HEK293 (cell line): ENCODE results near the gene ITPR2.

Source experiments
- CTCF ChIA-PET: fragments of 350-600 bp; formaldehyde crosslinking; extraction: SDS; loops from one replicate; lab custom pipeline; 2021; ENCODE audit warnings: antibody characterized with exemption; lab: Yijun Ruan, JAX
- POLR2A ChIA-PET: fragments of 300-600 bp; formaldehyde crosslinking; extraction: SDS; loops from one replicate; lab custom pipeline; 2020; ENCODE audit warnings: antibody characterized with exemption, inconsistent platforms; lab: Yijun Ruan, JAX
- H3K27ac ChIP-seq: fragments of 200-500 bp; sonication (Bioruptor generic); 2 replicates; pipeline ENCODE4 v1.5.1; 2014; ENCODE audit warnings: low read depth, low read length, control low read depth, inconsistent platforms; ENCODE audit errors: extremely low read depth
- H3K36me3 ChIP-seq, 2 experiments: fragments of 200-500 bp in 1 of 2; sonication (Bioruptor generic) in 1 of 2; 1 replicate in 1 of 2; 2 replicates in 1 of 2; pipeline ENCODE4 v1.5.1; 2014 to 2017; ENCODE audit warnings: inconsistent platforms in 2 of 2, low read length in 2 of 2; ENCODE audit not compliant: control insufficient read depth in 2 of 2, insufficient read depth in 1 of 2
- H3K4me1 ChIP-seq: fragments of 200-500 bp; sonication (Bioruptor generic); 2 replicates; pipeline ENCODE4 v1.5.1; 2014; ENCODE audit warnings: mild to moderate bottlenecking, low read length, inconsistent platforms; ENCODE audit not compliant: control insufficient read depth, insufficient read depth
- H3K4me3 ChIP-seq: 2 replicates; pipeline ENCODE4 v1.5.1; 2011; ENCODE audit warnings: low read depth, mild to moderate bottlenecking, control low read depth, low read length, moderate library complexity
- H3K9me3 ChIP-seq: fragments of 200-500 bp; sonication (Bioruptor generic); 2 replicates; pipeline ENCODE4 v1.5.1; 2014; ENCODE audit warnings: low read depth, low read length, inconsistent platforms; ENCODE audit not compliant: control insufficient read depth, insufficient read depth
- EGR2 ChIP-seq: fragments of 450-650 bp; formaldehyde crosslinking; IDR thresholded peaks from 2 replicates; pipeline ENCODE4 v1.5.1; 2016; ENCODE audit warnings: low read depth, missing biosample characterization, missing genetic modification characterization
- GLI2 ChIP-seq: fragments of 450-650 bp; formaldehyde crosslinking; IDR thresholded peaks from 2 replicates; pipeline ENCODE4; 2017; ENCODE audit warnings: missing biosample characterization, missing genetic modification characterization, low read depth, borderline replicate concordance
- HOXD13 ChIP-seq: sonication (generic); formaldehyde crosslinking; IDR thresholded peaks from 2 replicates; pipeline ENCODE4 v1.8.0; 2022; ENCODE audit warnings: missing genetic modification reagents, borderline replicate concordance
- KLF10 ChIP-seq: fragments of 450-650 bp; IDR thresholded peaks from 2 replicates; pipeline ENCODE4 v1.5.1; 2018; ENCODE audit warnings: missing biosample characterization, mild to moderate bottlenecking, missing genetic modification characterization
- KLF16 ChIP-seq: fragments of 450-650 bp; formaldehyde crosslinking; IDR thresholded peaks from 2 replicates; pipeline ENCODE4 v1.5.1; 2017; ENCODE audit warnings: missing biosample characterization, missing genetic modification characterization
- OSR2 ChIP-seq: fragments of 450-650 bp; formaldehyde crosslinking; IDR thresholded peaks from 2 replicates; pipeline ENCODE4 v1.5.1; 2016; ENCODE audit warnings: missing biosample characterization, missing genetic modification characterization
- RBAK ChIP-seq: fragments of 450-650 bp; formaldehyde crosslinking; IDR thresholded peaks from 2 replicates; pipeline ENCODE4 v1.5.1; 2016; ENCODE audit warnings: missing biosample characterization, missing genetic modification characterization
- REST ChIP-seq: fragments of 450-650 bp; formaldehyde crosslinking; IDR thresholded peaks from 2 replicates; pipeline ENCODE4 v1.5.1; 2016; ENCODE audit warnings: missing biosample characterization, missing genetic modification characterization
- SP2 ChIP-seq: fragments of 450-650 bp; formaldehyde crosslinking; IDR thresholded peaks from 2 replicates; pipeline ENCODE4 v1.5.1; 2016; ENCODE audit warnings: missing biosample characterization, missing genetic modification characterization
- WT1 ChIP-seq: fragments of 450-650 bp; formaldehyde crosslinking; IDR thresholded peaks from 2 replicates; pipeline ENCODE4 v1.5.1; 2016; ENCODE audit warnings: missing biosample characterization, missing genetic modification characterization
- ZNF169 ChIP-seq: fragments of 450-650 bp; formaldehyde crosslinking; IDR thresholded peaks from 2 replicates; pipeline ENCODE4 v1.5.1; 2016; ENCODE audit warnings: missing biosample characterization, missing genetic modification characterization
- ZNF174 ChIP-seq: fragments of 450-650 bp; formaldehyde crosslinking; IDR thresholded peaks from 2 replicates; pipeline ENCODE4 v1.5.0; 2017; ENCODE audit warnings: missing biosample characterization, mild to moderate bottlenecking, missing genetic modification characterization
- ZNF175 ChIP-seq: fragments of 450-650 bp; formaldehyde crosslinking; IDR thresholded peaks from 2 replicates; pipeline ENCODE4 v1.5.1; 2016; ENCODE audit warnings: missing biosample characterization, missing genetic modification characterization
- ZNF214 ChIP-seq: fragments of 450-650 bp; formaldehyde crosslinking; IDR thresholded peaks from 2 replicates; pipeline ENCODE4 v1.5.1; 2017; ENCODE audit warnings: missing biosample characterization, mild to moderate bottlenecking, missing genetic modification characterization, borderline replicate concordance
- ZNF24 ChIP-seq: fragments of 450-650 bp; formaldehyde crosslinking; IDR thresholded peaks from 2 replicates; pipeline ENCODE4 v1.5.1; 2016; ENCODE audit warnings: missing biosample characterization, missing genetic modification characterization
- ZNF280D ChIP-seq: fragments of 450-650 bp; formaldehyde crosslinking; IDR thresholded peaks from 2 replicates; pipeline ENCODE4 v1.5.1; 2016; ENCODE audit warnings: missing biosample characterization, missing genetic modification characterization
- ZNF341 ChIP-seq: fragments of 450-650 bp; formaldehyde crosslinking; IDR thresholded peaks from 2 replicates; pipeline ENCODE4; 2016; ENCODE audit warnings: low read depth, missing biosample characterization, missing genetic modification characterization
- ZNF366 ChIP-seq: fragments of 450-650 bp; formaldehyde crosslinking; conservative IDR thresholded peaks from 2 replicates; pipeline ENCODE4 v1.5.1; 2016; ENCODE audit warnings: missing biosample characterization, missing genetic modification characterization
- ZNF398 ChIP-seq: fragments of 450-650 bp; formaldehyde crosslinking; IDR thresholded peaks from 2 replicates; pipeline ENCODE4 v1.5.1; 2017; ENCODE audit warnings: missing biosample characterization, missing genetic modification characterization
- ZNF488 ChIP-seq: fragments of 450-650 bp; formaldehyde crosslinking; IDR thresholded peaks from 2 replicates; pipeline ENCODE4 v1.5.1; 2016; ENCODE audit warnings: missing biosample characterization, missing genetic modification characterization
- ZNF561 ChIP-seq: fragments of 450-650 bp; IDR thresholded peaks from 2 replicates; pipeline ENCODE4 v1.5.1; 2018; ENCODE audit warnings: missing biosample characterization, missing genetic modification characterization, borderline replicate concordance
- ZNF639 ChIP-seq: fragments of 450-650 bp; formaldehyde crosslinking; IDR thresholded peaks from 2 replicates; pipeline ENCODE4 v1.5.1; 2016; ENCODE audit warnings: missing biosample characterization, missing genetic modification characterization
- ZNF658 ChIP-seq: fragments of 450-650 bp; formaldehyde crosslinking; IDR thresholded peaks from 2 replicates; pipeline ENCODE4; 2016; ENCODE audit warnings: missing biosample characterization, missing genetic modification characterization
- ZNF692 ChIP-seq: fragments of 450-650 bp; formaldehyde crosslinking; IDR thresholded peaks from 2 replicates; pipeline ENCODE4 v1.5.1; 2016; ENCODE audit warnings: missing biosample characterization, missing genetic modification characterization
- ZNF792 ChIP-seq: fragments of 450-650 bp; formaldehyde crosslinking; IDR thresholded peaks from 2 replicates; pipeline ENCODE4 v1.5.1; 2016; ENCODE audit warnings: missing biosample characterization, missing genetic modification characterization
- ZSCAN30 ChIP-seq: fragments of 450-650 bp; IDR thresholded peaks from 2 replicates; pipeline ENCODE4 v1.5.1; 2018; ENCODE audit warnings: missing biosample characterization, mild to moderate bottlenecking, missing genetic modification characterization, moderate library complexity

ITPR2 gene

GRCh38 chr12:26689281-26689841, 143.6 kb downstream of the ITPR2 start:
- CTCF ChIA-PET: interaction anchor here (0.7 kb wide), 1 partner anchor 1261 kb away, joined by 4 read pairs; no protein-coding TSS in a partner anchor
- Histone ChIP-seq H3K9me3 (no peaks in the 10 kb centered on the region), H3K36me3 (no peaks in the 10 kb centered on the region), H3K4me3 (no peak overlapping the region), H3K27ac (no peak overlapping the region), H3K4me1 (no peaks in the 10 kb centered on the region; the same call in 1 of the 2 replicates)
- POLR2A ChIA-PET: no interaction called here
- TF ChIP-seq OSR2 (tag by site-specific recombination) (no peak), WT1 (tag by site-specific recombination) (no peak), ZNF24 (no peak), ZSCAN30 (no peak), KLF16 (tag by site-specific recombination) (no peak), REST (tag by site-specific recombination) (0 out of 2 replicates have a peak, but pooled peaks have one; percentile 44), ZNF175 (tag by site-specific recombination) (no peak), ZNF639 (tag by site-specific recombination) (no peak), ZNF792 (0 out of 2 replicates have a peak, but pooled peaks have one; percentile 42), ZNF169 (tag by site-specific recombination) (no peak), ZNF658 (tag by site-specific recombination) (no peak), ZNF692 (tag by site-specific recombination) (0 out of 2 replicates have a peak, but pooled peaks have one; percentile 18), ZNF366 (tag by site-specific recombination) (peak; percentile 64; the same call in 1 of the 2 replicates), EGR2 (tag by site-specific recombination) (no peak), ZNF398 (tag by site-specific recombination) (0 out of 2 replicates have a peak, but pooled peaks have one; percentile 15), SP2 (no peak), RBAK (no peak), ZNF214 (tag by site-specific recombination) (no peak), ZNF280D (tag by site-specific recombination) (no peak), ZNF341 (tag by site-specific recombination) (no peak), ZNF561 (no peak), ZNF174 (tag by site-specific recombination) (no peak), KLF10 (tag by site-specific recombination) (no peak), ZNF488 (tag by site-specific recombination) (no peak), HOXD13 (CRISPR knock-in tag) (no peak), GLI2 (no peak)
